Tibial nerve (tissue), 3 donors: ENCODE data around the gene VIT.

Source experiments
- POLR2A ChIP-seq, 2 donors: fragments of 450-650 bp; IDR thresholded peaks; one replicate each; pipeline ENCODE4 v1.6.1; 2017; ENCODE audit warnings: antibody characterized with exemption in 2 of 2, mild to moderate bottlenecking in 2 of 2, moderate library complexity in 2 of 2
- TF ChIP-seq, protein P1 (sequence below), 5 experiments: fragments of 200-600 bp in 3 of 5; fragments of 450-650 bp in 2 of 5; sonication (generic) in 3 of 5; IDR thresholded peaks; one replicate each; pipeline ENCODE4 v1.5.1; 2016 to 2019; ENCODE audit warnings: antibody characterized with exemption in 5 of 5, mild to moderate bottlenecking in 3 of 5, moderate library complexity in 2 of 5

DNA sequence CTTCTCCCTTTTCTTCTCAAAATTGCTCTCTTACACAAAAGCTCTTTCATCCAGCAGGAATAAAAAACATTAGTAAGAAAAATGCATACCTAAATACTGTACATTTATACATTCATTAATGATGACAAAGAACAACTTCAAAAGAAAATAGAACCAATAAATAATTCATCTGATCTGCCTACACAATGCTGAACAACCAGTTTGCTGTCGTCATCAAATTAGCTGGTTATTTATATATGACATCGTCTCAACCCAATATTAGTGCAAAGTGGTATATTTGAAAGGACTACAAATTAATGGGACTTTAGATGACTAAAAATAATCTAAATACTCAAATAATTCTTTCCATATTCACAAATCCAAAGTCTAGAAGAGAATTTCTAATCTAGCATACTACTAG lies 24.8 kb upstream of the VIT start:
- TF ChIP-seq, protein P1, sequence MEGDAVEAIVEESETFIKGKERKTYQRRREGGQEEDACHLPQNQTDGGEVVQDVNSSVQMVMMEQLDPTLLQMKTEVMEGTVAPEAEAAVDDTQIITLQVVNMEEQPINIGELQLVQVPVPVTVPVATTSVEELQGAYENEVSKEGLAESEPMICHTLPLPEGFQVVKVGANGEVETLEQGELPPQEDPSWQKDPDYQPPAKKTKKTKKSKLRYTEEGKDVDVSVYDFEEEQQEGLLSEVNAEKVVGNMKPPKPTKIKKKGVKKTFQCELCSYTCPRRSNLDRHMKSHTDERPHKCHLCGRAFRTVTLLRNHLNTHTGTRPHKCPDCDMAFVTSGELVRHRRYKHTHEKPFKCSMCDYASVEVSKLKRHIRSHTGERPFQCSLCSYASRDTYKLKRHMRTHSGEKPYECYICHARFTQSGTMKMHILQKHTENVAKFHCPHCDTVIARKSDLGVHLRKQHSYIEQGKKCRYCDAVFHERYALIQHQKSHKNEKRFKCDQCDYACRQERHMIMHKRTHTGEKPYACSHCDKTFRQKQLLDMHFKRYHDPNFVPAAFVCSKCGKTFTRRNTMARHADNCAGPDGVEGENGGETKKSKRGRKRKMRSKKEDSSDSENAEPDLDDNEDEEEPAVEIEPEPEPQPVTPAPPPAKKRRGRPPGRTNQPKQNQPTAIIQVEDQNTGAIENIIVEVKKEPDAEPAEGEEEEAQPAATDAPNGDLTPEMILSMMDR (IDR thresholded peaks at IDR 0.05), result no peak
- TF ChIP-seq POLR2A (IDR thresholded peaks at IDR 0.05), result no peak
